ENCODE data around the gene RAB3GAP1. TPM values are rescaled to one million over a fixed set of nuclear protein-coding genes. Genes with fewer than 3 reads are reported as not detected.

Gene RAB3GAP1
- polyA plus RNA-seq, 3 donors, result 48.9 to 61.4 (median 55.5) TPM

DNA sequence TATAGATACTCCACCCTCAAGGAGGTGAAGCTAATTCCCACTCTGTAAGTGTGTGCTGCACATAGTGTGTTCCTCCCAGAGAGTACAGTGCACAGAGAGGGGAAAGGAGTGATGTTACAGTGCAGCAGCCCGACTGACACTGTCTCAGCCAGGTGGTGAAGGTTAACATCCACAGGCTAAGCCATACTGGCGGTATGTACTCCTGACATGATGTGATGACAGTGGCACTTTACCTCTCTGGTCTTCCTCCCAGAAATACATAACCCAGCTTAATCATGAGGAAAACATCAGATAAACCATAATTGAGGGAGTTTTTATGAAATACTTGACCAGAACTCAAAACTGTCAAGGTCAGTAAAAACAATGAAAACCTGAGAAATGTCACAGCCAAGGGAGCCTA lies 107.1 kb downstream of the RAB3GAP1 start:
- DNase-seq, result no peak

GRCh38 chr2:135162377-135162776 lies 110.3 kb downstream of the RAB3GAP1 start:
- no peak for DNase-seq

DNA sequence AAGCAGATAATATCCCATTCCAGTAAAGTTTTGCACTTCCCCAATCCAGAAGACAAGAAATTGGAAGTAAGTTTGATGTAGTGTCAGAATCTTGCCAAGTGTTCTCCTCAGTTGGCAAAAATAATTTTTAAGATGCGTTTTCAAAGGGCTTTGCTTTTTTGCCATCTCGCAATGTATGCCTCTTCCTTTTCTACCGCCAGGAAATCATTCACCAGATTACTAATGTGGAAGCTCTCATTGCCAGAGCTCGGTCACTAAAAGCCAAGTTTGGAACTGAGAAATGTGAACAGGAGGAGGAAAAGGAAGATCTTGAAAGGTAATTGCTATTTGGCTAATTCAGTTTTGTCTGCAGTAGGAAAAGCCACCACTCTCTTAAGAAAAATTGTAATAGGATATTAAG lies 110.7 kb downstream of the RAB3GAP1 start:
- no peak for DNase-seq

DNA sequence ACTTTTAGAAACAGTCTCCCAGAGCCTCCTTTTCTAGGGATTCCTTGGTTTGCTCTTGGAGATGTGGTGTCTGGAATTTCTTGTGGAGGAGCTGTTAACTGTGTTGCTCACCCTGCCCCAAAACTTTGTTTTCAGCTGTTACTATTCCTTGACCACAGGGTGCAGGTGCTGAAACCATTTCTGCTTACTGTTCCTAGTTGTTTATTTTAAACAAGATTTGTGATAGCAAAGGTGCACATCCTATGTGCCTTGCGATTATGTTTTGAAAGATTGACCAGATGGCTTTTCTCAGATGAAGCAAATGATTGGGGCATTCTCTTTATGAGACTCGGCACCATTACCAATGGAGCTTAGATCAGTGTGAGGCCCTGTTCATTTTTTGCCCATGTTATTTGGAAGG lies 111.2 kb downstream of the RAB3GAP1 start:
- no peak for DNase-seq

GRCh38 chr2:135163901-135164300 lies 111.8 kb downstream of the RAB3GAP1 start:
- DNase-seq, result no peak

- no peak for DNase-seq
Observed at GRCh38 chr2:135164431-135164830, 112.3 kb downstream of the RAB3GAP1 start.

GRCh38 chr2:135167273-135167672 lies 115.2 kb downstream of the RAB3GAP1 start:
- no peak for DNase-seq

- DNase-seq, result no peak
Observed at GRCh38 chr2:135168204-135168856, 116.2 kb downstream of the RAB3GAP1 start.

GRCh38 chr2:135169900-135170753 lies 118.0 kb downstream of the RAB3GAP1 start:
- DNase-seq, result no peak

DNA sequence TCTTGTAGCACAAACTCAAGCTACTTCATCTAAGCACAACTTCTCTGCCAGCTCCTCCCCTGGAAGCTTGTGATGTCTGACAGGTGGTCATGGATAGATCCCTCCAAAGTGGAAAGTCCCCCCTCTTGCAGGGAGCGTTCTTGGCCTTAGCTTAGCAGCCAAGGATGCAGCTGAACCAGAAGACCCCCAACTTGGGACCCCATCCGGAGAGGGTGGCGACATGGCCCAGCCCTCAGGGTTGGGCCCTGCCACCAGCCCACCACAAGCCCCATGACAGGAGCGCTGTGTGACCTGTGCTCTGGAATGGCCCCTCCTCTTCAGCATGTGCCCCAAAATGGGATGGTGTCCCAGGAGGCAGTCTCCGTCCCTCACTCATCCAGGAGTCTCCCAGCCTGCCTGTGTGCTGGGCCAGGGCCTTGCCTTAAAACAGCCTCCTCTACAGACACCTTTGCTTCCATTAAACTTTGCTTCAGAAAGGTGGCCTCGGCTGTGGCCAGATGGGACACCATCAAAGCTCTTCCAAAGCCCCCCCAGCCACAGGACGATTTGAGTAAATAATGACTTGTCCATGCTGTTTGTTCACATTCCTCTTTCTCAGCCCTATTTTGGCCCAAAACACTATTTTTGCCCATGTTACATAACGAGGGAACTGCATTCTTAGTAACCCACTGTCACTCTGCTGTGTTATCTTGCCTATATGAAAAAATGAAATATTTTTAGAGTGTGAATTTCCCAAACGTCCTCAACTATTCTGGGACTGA lies 122.1 kb downstream of the RAB3GAP1 start:
- no peak for DNase-seq

DNA sequence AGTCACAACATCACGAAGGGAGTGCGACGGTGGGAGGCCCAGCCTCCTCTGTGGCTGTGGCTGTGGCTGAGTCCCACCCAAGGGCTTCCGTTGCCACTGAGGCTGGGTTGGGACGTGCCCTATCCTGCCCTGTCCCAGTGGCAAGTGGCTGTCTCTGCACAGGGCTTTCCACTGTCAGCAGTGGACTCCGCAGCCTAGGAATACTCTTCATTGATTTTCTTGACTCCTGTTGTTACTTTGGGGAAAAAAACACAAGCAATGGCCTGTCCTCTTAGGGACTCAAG lies 122.7 kb downstream of the RAB3GAP1 start:
- DNase-seq, result no peak

- DNase-seq, result no peak
Observed at GRCh38 chr2:135175177-135175576, 123.1 kb downstream of the RAB3GAP1 start.

GRCh38 chr2:135179689-135180088 lies 127.6 kb downstream of the RAB3GAP1 start:
- no peak for DNase-seq

DNA sequence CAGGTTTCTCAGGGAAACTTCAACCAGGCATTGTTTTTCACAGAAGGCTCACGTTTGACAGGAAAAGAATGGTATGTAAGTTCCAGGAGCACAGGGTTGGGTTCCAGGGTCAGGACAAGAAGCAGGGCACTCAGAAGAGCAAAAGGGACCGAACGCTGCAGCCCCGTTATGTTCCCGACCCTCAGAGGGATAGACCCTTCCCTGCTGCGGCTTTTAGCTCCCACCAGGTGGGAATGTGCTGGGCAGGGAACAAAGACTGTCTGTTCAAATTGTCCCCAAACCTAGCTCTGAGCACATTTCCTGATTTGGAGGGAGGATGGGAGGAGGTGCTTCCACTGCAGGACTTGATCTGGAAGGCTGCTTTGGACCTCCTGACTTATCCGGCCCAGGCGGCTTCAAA lies 130.1 kb downstream of the RAB3GAP1 start:
- no peak for DNase-seq

DNA sequence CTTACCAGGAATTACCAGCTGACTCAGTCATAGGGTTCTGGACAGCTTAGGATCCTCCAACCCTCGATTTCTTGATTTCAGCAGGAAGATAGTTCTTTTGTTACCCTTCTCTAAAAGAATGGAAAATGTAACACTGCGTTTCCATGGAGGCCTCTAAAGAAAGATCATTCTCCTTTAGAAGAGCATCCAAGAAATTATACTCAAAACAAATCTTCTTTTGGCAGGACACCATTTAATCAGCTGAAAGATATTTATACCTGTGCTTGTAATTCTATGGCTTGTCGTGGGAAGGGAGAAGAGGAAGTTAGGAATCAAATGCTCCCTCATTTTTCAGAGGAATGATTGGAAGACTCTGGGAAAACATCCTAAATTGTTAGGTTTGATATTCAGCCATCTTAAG lies 130.5 kb downstream of the RAB3GAP1 start:
- DNase-seq, result no peak

- DNase-seq, result no peak
Observed at GRCh38 chr2:135183822-135184221, 131.7 kb downstream of the RAB3GAP1 start.

GRCh38 chr2:135186054-135186453 lies 134.0 kb downstream of the RAB3GAP1 start:
- no peak for DNase-seq

DNA sequence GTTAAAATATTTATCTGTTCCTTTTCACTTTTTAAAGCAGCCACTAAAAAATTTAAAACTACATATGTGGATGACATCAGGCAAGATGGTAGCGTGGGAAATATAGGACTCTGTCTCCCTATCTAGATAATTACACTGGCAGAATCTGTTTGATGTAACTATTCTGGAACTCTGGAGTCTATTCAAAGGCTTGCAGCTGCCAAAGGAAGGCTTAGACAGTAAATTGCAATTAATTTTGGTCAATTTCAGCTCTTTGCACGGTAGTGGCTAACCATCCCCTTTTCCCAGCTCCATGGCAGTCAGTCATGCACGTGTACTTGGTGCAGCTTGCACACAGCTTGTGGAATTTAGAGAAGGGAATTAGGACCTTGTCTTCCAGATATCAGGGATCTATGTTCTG lies 135.2 kb downstream of the RAB3GAP1 start:
- no peak for DNase-seq

- DNase-seq, result no peak
Observed at GRCh38 chr2:135189148-135189547, 137.1 kb downstream of the RAB3GAP1 start.

GRCh38 chr2:135190799-135191198 lies 138.7 kb downstream of the RAB3GAP1 start:
- DNase-seq, result no peak

DNA sequence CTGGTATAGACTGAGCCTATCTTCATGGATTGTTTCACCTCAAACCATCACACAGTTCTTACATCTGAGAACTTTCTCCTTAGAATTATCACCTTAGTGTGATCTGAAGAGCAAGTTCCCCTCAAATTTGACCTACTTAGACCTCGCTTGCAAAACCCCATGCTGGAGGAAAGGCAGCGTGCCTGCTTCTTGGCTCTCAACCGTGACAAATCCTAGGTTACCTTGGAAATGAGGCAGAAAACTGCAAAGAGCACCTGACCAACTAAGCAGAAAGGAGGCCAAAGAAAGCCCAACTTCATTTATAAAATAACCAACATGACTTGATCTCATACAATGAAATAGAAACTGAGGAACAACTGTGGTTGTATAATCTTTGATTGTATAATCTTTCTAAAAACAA lies 146.4 kb downstream of the RAB3GAP1 start:
- DNase-seq, result peak; percentile 27

GRCh38 chr2:135202751-135203150 lies 150.7 kb downstream of the RAB3GAP1 start:
- peak; percentile 60 for DNase-seq

GRCh38 chr2:135203944-135204343 lies 151.9 kb downstream of the RAB3GAP1 start:
- no peak for DNase-seq

Measured in renal pelvis (tissue), 4 donors.